ENCODE data around the gene OR51V1. TPM values are rescaled to one million over a fixed set of nuclear protein-coding genes. Genes with fewer than 3 reads are reported as not detected.

Gene OR51V1
- total RNA-seq, 1 donor from 2014 or later, result not detected

DNA sequence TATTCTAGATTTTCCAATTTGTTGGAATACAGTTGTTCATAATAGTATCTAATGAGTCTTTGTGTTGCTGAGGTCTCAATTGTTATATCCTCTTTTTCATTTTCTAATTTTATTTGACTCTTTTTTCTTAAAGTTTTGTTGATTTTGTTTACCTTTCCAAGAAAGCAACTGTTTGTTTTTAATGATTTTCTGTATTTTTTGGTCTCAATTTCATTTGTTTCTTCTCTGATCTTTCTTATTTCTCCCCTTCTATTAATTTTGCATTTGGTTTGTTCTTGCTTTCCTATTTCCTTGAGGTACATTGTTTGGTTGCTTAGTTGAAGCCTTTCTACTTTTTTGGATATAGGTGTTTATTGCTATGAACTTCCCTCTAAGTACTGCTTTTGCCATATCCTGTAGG lies 40.7 kb downstream of the OR51V1 start:
- intact Hi-C loops (cut with DNase I), result no loop called here
- Histone ChIP-seq H3K27me3 (no peaks in the 10 kb centered on the region), H3K9me3 (no peaks in the 10 kb centered on the region), H3K4me1 (no peaks in the 10 kb centered on the region), H3K4me3 (no peak overlapping the region), H3K36me3 (no peaks in the 10 kb centered on the region), H3K27ac (no peak overlapping the region)
- DNase-seq (no peak), ATAC-seq (no peak)
- TF ChIP-seq, protein P1, sequence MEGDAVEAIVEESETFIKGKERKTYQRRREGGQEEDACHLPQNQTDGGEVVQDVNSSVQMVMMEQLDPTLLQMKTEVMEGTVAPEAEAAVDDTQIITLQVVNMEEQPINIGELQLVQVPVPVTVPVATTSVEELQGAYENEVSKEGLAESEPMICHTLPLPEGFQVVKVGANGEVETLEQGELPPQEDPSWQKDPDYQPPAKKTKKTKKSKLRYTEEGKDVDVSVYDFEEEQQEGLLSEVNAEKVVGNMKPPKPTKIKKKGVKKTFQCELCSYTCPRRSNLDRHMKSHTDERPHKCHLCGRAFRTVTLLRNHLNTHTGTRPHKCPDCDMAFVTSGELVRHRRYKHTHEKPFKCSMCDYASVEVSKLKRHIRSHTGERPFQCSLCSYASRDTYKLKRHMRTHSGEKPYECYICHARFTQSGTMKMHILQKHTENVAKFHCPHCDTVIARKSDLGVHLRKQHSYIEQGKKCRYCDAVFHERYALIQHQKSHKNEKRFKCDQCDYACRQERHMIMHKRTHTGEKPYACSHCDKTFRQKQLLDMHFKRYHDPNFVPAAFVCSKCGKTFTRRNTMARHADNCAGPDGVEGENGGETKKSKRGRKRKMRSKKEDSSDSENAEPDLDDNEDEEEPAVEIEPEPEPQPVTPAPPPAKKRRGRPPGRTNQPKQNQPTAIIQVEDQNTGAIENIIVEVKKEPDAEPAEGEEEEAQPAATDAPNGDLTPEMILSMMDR (IDR thresholded peaks at IDR 0.05), result no peak

DNA sequence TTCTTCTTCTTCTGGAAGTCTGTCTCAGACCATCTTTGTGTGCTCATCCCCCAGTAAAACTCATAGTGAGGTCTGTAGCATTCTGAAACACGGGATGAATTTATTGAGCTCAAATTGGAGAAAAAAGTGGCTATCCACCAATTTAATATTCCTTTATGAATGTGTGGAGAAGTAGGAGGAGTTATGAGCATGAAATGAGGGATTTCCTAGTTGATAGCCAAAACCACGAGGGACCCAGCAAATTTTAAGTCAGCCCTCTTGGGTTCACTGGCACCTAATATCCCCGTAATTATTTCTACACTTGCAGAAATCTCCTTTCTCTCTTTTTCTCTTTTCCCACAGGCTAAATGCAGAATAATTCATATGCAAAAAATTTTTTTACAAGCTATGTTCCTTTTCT lies 45.8 kb downstream of the OR51V1 start, which contains the start of gene OR52A1:
OR52A1 (minus strand) TSS at position 101 of the 400 bp plus-strand sequence. CDS start 2,388 bp downstream, outside the sequence.
- Histone ChIP-seq H3K27me3 (no peaks in the 10 kb centered on the region), H3K9me3 (no peaks in the 10 kb centered on the region), H3K27ac (no peak within 1 kb of the TSS), H3K4me3 (no peak within 1 kb of the TSS), H3K4me1 (no peaks in the 10 kb centered on the region), H3K36me3 (no peaks in the 10 kb centered on the region)
- ATAC-seq (no peak), DNase-seq (no peak)
- TF ChIP-seq, protein P1 (IDR thresholded peaks at IDR 0.05), result no peak
- intact Hi-C loops (cut with DNase I), result no loop called here

DNA sequence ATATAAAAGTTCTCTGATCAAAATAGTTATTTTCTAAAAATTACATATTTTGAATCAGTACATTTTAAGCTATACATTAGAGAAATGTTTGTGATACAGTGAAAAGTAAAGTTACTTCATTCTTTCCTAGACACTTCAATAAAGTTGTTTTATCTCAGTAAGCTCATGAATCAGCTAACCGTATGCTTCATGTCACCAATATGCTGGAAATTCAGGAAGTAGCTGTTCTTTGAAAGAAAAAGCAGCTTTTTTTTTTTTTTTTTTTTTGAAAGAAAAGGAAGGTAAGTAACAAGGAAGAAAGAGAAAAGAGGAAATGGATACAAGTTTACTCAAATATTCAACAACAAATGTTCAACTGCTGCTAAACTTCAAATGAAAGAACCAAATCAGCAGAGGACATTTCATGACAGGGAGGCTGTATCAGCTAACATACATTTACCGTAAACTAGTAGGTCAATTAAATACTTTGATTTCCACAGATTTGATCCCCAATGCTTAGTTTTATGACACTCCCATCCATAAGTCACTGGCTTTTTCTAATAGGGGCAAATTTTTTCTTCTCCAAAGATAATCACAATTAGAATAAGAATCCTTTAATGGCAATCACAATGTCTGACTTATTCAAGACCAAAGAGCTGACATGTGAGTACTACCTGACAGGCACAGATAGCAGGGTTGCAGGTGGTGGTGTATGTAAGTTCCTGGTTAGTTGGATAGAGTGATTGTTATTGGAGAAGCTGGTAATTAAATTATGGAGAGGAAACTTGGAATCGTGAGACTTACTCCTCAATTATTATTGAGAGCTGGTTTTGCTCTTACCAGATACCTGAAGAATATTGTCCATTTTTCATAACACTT lies 46.7 kb downstream of the OR51V1 start:
- Histone ChIP-seq H3K4me1 (no peaks in the 10 kb centered on the region), H3K9me3 (no peaks in the 10 kb centered on the region), H3K4me3 (no peak overlapping the region), H3K36me3 (no peaks in the 10 kb centered on the region), H3K27me3 (no peaks in the 10 kb centered on the region), H3K27ac (no peak overlapping the region)
- TF ChIP-seq, protein P1 (IDR thresholded peaks at IDR 0.05), result no peak
- no peak for ATAC-seq
- DNase-seq, result no peak
- intact Hi-C loops (cut with DNase I), result no loop called here

DNA sequence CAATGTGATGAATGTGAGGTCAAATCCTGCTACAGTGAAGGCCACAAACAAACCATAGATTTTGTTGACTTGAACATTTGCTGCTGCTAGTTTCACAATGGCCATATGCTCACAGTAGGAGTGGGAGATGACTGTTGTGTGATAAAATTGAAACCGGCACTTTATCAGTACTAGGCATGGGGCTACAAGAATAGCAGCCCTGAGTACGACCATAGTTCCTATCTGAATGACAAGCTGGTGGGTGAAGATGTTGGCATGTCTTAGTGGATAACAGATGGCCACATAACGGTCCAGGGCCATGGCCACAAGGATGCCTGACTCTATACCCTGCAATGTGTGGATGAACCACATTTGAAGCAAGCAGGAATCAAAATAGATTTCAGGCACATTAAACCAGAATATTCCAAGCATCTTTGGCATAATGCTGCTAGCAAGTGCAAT lies 48.7 kb downstream of the OR51V1 start:
- H3K27me3 ChIP-seq, result no peaks in the 10 kb centered on the region
- DNase-seq, result no peak
- no peak overlapping the region for H3K27ac ChIP-seq
- H3K9me3 ChIP-seq, result no peaks in the 10 kb centered on the region
- no peaks in the 10 kb centered on the region for H3K4me1 ChIP-seq
- TF ChIP-seq, protein P1 (IDR thresholded peaks at IDR 0.05), result no peak
- intact Hi-C loops (cut with DNase I), result no loop called here
- no peak overlapping the region for H3K4me3 ChIP-seq
- no peak for ATAC-seq
- H3K36me3 ChIP-seq, result no peaks in the 10 kb centered on the region

Other genes with a start within 250 kb of the OR51V1 start
- not detected for gene OR51A2, start 245.0 kb downstream of the OR51V1 start, total RNA-seq
- not detected for gene OR51L1, start 205.8 kb downstream of the OR51V1 start, total RNA-seq
- gene OR52J3, start 154.2 kb downstream of the OR51V1 start, total RNA-seq, result not detected
- not detected for gene OR52E2, start 141.1 kb downstream of the OR51V1 start, total RNA-seq
- gene OR52E1, start 131.1 kb downstream of the OR51V1 start, total RNA-seq, result not detected
- gene OR52A5, start 62.3 kb downstream of the OR51V1 start, total RNA-seq, result not detected
- gene OR52A1, start 45.9 kb downstream of the OR51V1 start, total RNA-seq, result not detected
- 338 TPM for gene HBB, start 26.4 kb upstream of the OR51V1 start, total RNA-seq
- gene HBD, start 33.8 kb upstream of the OR51V1 start, total RNA-seq, result not detected
- gene HBG1, start 49.2 kb upstream of the OR51V1 start, total RNA-seq, result not detected
- gene HBG2, start 54.1 kb upstream of the OR51V1 start, total RNA-seq, result 1.0 TPM
- gene HBE1, start 69.3 kb upstream of the OR51V1 start, total RNA-seq, result not detected
- gene OR51B4, start 101.3 kb upstream of the OR51V1 start, total RNA-seq, result not detected
- not detected for gene OR51B2, start 123.6 kb upstream of the OR51V1 start, total RNA-seq
- gene OR51B5, start 142.8 kb upstream of the OR51V1 start, total RNA-seq, result not detected
- gene OR51B6, start 150.8 kb upstream of the OR51V1 start, total RNA-seq, result not detected
- not detected for gene OR51M1, start 183.1 kb upstream of the OR51V1 start, total RNA-seq
- gene OR51Q1, start 221.4 kb upstream of the OR51V1 start, total RNA-seq, result not detected
- gene OR51I1, start 240.8 kb upstream of the OR51V1 start, total RNA-seq, result not detected
- not detected for gene OR51I2, start 248.6 kb upstream of the OR51V1 start, total RNA-seq